HEK293T (cell line): Measurements from ENCODE around the gene NFIC.

Source experiments
- ARNT ChIP-seq: fragments of 450-650 bp; IDR thresholded peaks from 2 replicates; pipeline ENCODE4 v1.6.1; 2017; ENCODE audit warnings: mild to moderate bottlenecking
- ELF4 ChIP-seq: fragments of 450-650 bp; IDR thresholded peaks from 2 replicates; pipeline ENCODE4 v1.6.1; 2017; ENCODE audit warnings: antibody characterized with exemption
- HDGF ChIP-seq: fragments of 450-650 bp; IDR thresholded peaks from 2 replicates; pipeline ENCODE4 v1.6.1; 2017; ENCODE audit warnings: antibody characterized with exemption, borderline replicate concordance
- SP1 ChIP-seq: fragments of 450-650 bp; IDR thresholded peaks from 2 replicates; pipeline ENCODE4 v1.6.1; 2017

GRCh38 chr19:3340340-3340739 is 26.0 kb upstream of the NFIC start:
- TF ChIP-seq HDGF (no peak), ELF4 (no peak), ARNT (no peak), SP1 (no peak)
